CD4-positive, alpha-beta T cell (primary cell): ENCODE measurements around the gene HCAR3. TPM values are rescaled to one million over a fixed set of nuclear protein-coding genes. Genes with fewer than 3 reads are reported as not detected.
A peak's percentile ranks its signal among the peaks of the same experiment; 100 is the strongest.

Source experiments
- ATAC-seq: fragments of 200-7000 bp; cut with Tn5 transposase; one replicate; pipeline ENCODE4 v1.10.0; 2022; ENCODE audit warnings: mild to moderate bottlenecking; ENCODE audit not compliant: poor library complexity
- CTCF ChIA-PET: fragments of 350-600 bp; sonication (Branson Sonifier 250); formaldehyde crosslinking; loops from one replicate; lab custom pipeline; 2021; ENCODE audit warnings: antibody characterized with exemption, inconsistent platforms; lab: Charles Lee
- POLR2A ChIA-PET: fragments of 350-600 bp; sonication (Branson Sonifier 250); formaldehyde crosslinking; loops from one replicate; lab custom pipeline; 2021; ENCODE audit warnings: antibody characterized with exemption, inconsistent platforms; lab: Charles Lee
- DNase-seq, 14 experiments: peaks; one replicate each; pipeline ENCODE4 v3.0.0-alpha.2; 2013 to 2020; ENCODE audit warnings: mixed read lengths in 2 of 14
- H3K27ac ChIP-seq, 2 donors: one replicate each; pipeline versions ENCODE4 v1.5.1 to v1.7.0; 2013; ENCODE audit warnings: low read length in 2 of 2, low read depth in 1 of 2, mild to moderate bottlenecking in 1 of 2
- H3K27me3 ChIP-seq, 2 experiments: 1 replicate in 1 of 2; 2 replicates in 1 of 2; pipeline versions ENCODE4 v1.6.1 to v1.7.0; 2013; ENCODE audit warnings: low read length in 2 of 2, control low read depth in 1 of 2, mild to moderate bottlenecking in 1 of 2, moderate library complexity in 1 of 2; ENCODE audit not compliant: insufficient read depth in 2 of 2, control insufficient read depth in 1 of 2
- H3K36me3 ChIP-seq: one replicate; pipeline ENCODE4 v1.6.1; 2013; ENCODE audit warnings: low read length, control low read depth; ENCODE audit not compliant: insufficient read depth
- H3K4me1 ChIP-seq: one replicate; pipeline ENCODE4 v1.6.1; 2013; ENCODE audit warnings: low read length, control low read depth; ENCODE audit not compliant: insufficient read depth
- H3K4me3 ChIP-seq: one replicate; pipeline ENCODE4 v1.5.1; 2013; ENCODE audit warnings: mild to moderate bottlenecking, low read length, moderate library complexity
- H3K9me3 ChIP-seq, 2 experiments: 1 replicate in 1 of 2; 2 replicates in 1 of 2; pipeline versions ENCODE4 v1.6.1 to v1.7.0; 2013; ENCODE audit warnings: low read length in 2 of 2, mild to moderate bottlenecking in 2 of 2, control low read depth in 1 of 2, moderate library complexity in 1 of 2; ENCODE audit not compliant: control insufficient read depth in 1 of 2, insufficient read depth in 1 of 2
- H3K27ac Mint-ChIP-seq: one replicate; pipeline ENCODE4 v1.8.0; 2020; ENCODE audit warnings: mixed read lengths
- H3K27me3 Mint-ChIP-seq: one replicate; pipeline ENCODE4 v1.8.0; 2021; ENCODE audit warnings: mixed read lengths
- H3K36me3 Mint-ChIP-seq: one replicate; pipeline ENCODE4 v1.8.0; 2021; ENCODE audit warnings: low read depth, mixed read lengths
- H3K4me1 Mint-ChIP-seq: one replicate; pipeline ENCODE4 v1.8.0; 2021; ENCODE audit warnings: low read depth, mixed read lengths
- H3K4me3 Mint-ChIP-seq: one replicate; pipeline ENCODE4 v1.8.0; 2020; ENCODE audit warnings: mild to moderate bottlenecking, mixed read lengths
- H3K9me3 Mint-ChIP-seq: one replicate; pipeline ENCODE4 v1.8.0; 2020; ENCODE audit warnings: mixed read lengths
- CTCF ChIP-seq: fragments of 200-600 bp; IDR thresholded peaks from one replicate; pipeline ENCODE4 v1.8.0; 2022; ENCODE audit warnings: antibody characterized with exemption, mild to moderate bottlenecking
- intact Hi-C, 2 experiments: fragments of 100-400 bp; cut with DNase I in 1 of 2; cut with micrococcal nuclease in 1 of 2; formaldehyde crosslinking; loops; one replicate each; pipeline versions ENCODE4 v1.15.1 to v1.9.0; 2023 to 2025; cut with DNase I, micrococcal nuclease
- total RNA-seq, 174 experiments: library from RNA in 2 of 174; stranded (reverse) in 2 of 174; gene quantifications; one replicate each; pipeline ENCODE4 v1.2.3 and lab custom pipeline; 2021 to 2026

HCAR3 gene
- total RNA-seq, 2 experiments from 2014 or later: 0.33 to 0.39 TPM

- peaks cover 18% of the 10 kb centered on the region for H3K4me1 ChIP-seq
- ATAC-seq (no peak), DNase-seq (no peak)
- no peaks in the 10 kb centered on the region for H3K27me3 ChIP-seq
- H3K27ac ChIP-seq: no peak overlapping the region
- no peak overlapping the region for H3K4me3 ChIP-seq
- no peak for TF ChIP-seq CTCF
- H3K4me1 Mint-ChIP-seq: peaks cover 32% of the 10 kb centered on the region
- ChIA-PET POLR2A (no interaction called here), CTCF (no interaction called here)
- H3K36me3 Mint-ChIP-seq: peaks cover 25% of the 10 kb centered on the region
- H3K27me3 Mint-ChIP-seq: no peaks in the 10 kb centered on the region
- H3K9me3 ChIP-seq: no peaks in the 10 kb centered on the region
- intact Hi-C loops: loop anchor here (5.0 to 10.0 kb wide), 4 partner anchors 352 to 635 kb away; partner anchors contain the start of genes DIABLO (in 1 of the 2) and KMT5A (in 1 of the 2)
- H3K36me3 ChIP-seq: peaks cover 12% of the 10 kb centered on the region
- no peaks in the 10 kb centered on the region for H3K9me3 Mint-ChIP-seq
- H3K27ac Mint-ChIP-seq: no peak overlapping the region
- H3K4me3 Mint-ChIP-seq: peak overlapping the region; percentile 25
Measured at GRCh38 chr12:122749569-122750332, 33.1 kb upstream of the HCAR3 start.

- H3K4me1 ChIP-seq: peaks cover 4% of the 10 kb centered on the region
- ATAC-seq (no peak), DNase-seq (no peak)
- peaks cover 0 to 3% of the 10 kb centered on the region in 2 experiments for H3K27me3 ChIP-seq
- POLR2A ChIA-PET: no interaction called here
- no peak for TF ChIP-seq CTCF
- no peak overlapping the region for H3K27ac ChIP-seq
- Mint-ChIP-seq H3K4me3 (no peak overlapping the region), H3K9me3 (no peaks in the 10 kb centered on the region), H3K4me1 (peaks cover 11% of the 10 kb centered on the region), H3K36me3 (peaks cover 2% of the 10 kb centered on the region), H3K27ac (no peak overlapping the region), H3K27me3 (no peaks in the 10 kb centered on the region)
- H3K9me3 ChIP-seq: no peaks in the 10 kb centered on the region
- intact Hi-C loops: no loop called here
- no peaks in the 10 kb centered on the region for H3K36me3 ChIP-seq
- H3K4me3 ChIP-seq: no peak overlapping the region
- CTCF ChIA-PET: no interaction called here
Measured at GRCh38 chr12:122747224-122748135, 30.9 kb upstream of the HCAR3 start.

GRCh38 chr12:122743895-122744525 lies 27.4 kb upstream of the HCAR3 start:
- no peaks in the 10 kb centered on the region for H3K36me3 ChIP-seq
- no peak for TF ChIP-seq CTCF
- Mint-ChIP-seq H3K36me3 (no peaks in the 10 kb centered on the region), H3K27me3 (no peaks in the 10 kb centered on the region), H3K4me3 (no peak overlapping the region), H3K9me3 (no peaks in the 10 kb centered on the region), H3K4me1 (no peaks in the 10 kb centered on the region), H3K27ac (no peak overlapping the region)
- no peaks in the 10 kb centered on the region for H3K4me1 ChIP-seq
- H3K4me3 ChIP-seq: no peak overlapping the region
- ChIA-PET POLR2A (no interaction called here), CTCF (no interaction called here)
- H3K27me3 ChIP-seq: peaks cover 0 to 3% of the 10 kb centered on the region in 2 experiments
- no peak for ATAC-seq
- H3K9me3 ChIP-seq: no peaks in the 10 kb centered on the region
- intact Hi-C loops: no loop called here
- H3K27ac ChIP-seq: no peak overlapping the region
- peak in 2 of 14 experiments; percentile 54 to 62 for DNase-seq
